Gastroesophageal sphincter (tissue), 4 donors: ENCODE data around the gene AR. TPM values are rescaled to one million over a fixed set of nuclear protein-coding genes. Genes with fewer than 3 reads are reported as not detected.

Source experiments
- ATAC-seq: fragments of 150-250 bp; one replicate; pipeline ENCODE4 v1.9.1; 2016; ENCODE audit warnings: mild to moderate bottlenecking, moderate library complexity
- H3K27ac ChIP-seq, 4 donors: fragments of 200-600 bp; sonication (generic) in 3 of 4; 1 replicate in 3 of 4; 2 replicates in 1 of 4; pipeline ENCODE4 v1.5.1; 2016 to 2019
- H3K27me3 ChIP-seq: fragments of 200-600 bp; sonication (generic); one replicate; pipeline ENCODE4 v1.5.1; 2019
- H3K36me3 ChIP-seq, 2 donors: fragments of 200-600 bp; sonication (generic); one replicate each; pipeline ENCODE4 v1.5.1; 2019; ENCODE audit warnings: control low read depth in 1 of 2
- H3K4me1 ChIP-seq, 3 donors: fragments of 200-600 bp; sonication (generic); 1 replicate in 2 of 3; 2 replicates in 1 of 3; pipeline ENCODE4 v1.5.1; 2016 to 2019; ENCODE audit warnings: control low read depth in 2 of 3
- H3K4me3 ChIP-seq, 2 donors: fragments of 200-600 bp; sonication (generic); one replicate each; pipeline ENCODE4 v1.5.1; 2019; ENCODE audit warnings: mild to moderate bottlenecking in 1 of 2, moderate library complexity in 1 of 2
- H3K9me3 ChIP-seq, 3 donors: fragments of 200-600 bp; sonication (generic); one replicate each; pipeline ENCODE4 v1.5.1; 2017 to 2019; ENCODE audit warnings: control low read depth in 2 of 3
- EP300 ChIP-seq: sonication (generic); formaldehyde crosslinking; IDR thresholded peaks from one replicate; pipeline ENCODE4 v1.6.1; 2017; ENCODE audit warnings: antibody characterized with exemption, mild to moderate bottlenecking
- POLR2A ChIP-seq, 2 donors: fragments of 450-650 bp; IDR thresholded peaks; one replicate each; pipeline ENCODE4 v1.6.1; 2017; ENCODE audit warnings: antibody characterized with exemption in 2 of 2, mild to moderate bottlenecking in 2 of 2, moderate library complexity in 1 of 2
- POLR2AphosphoS5 ChIP-seq: sonication (generic); formaldehyde crosslinking; IDR thresholded peaks from one replicate; pipeline ENCODE4 v1.6.1; 2017; ENCODE audit warnings: antibody characterized with exemption
- WGBS, 2 donors: methylation state at CpG; one replicate each; pipeline ENCODE4 v1.1.5; 2018; ENCODE audit warnings: low coverage in 1 of 2; 5-methylcytosine and 5-hydroxymethylcytosine counted together
- total RNA-seq, 4 donors: library from RNA; depleted of rRNA; stranded (reverse); fragments of >200 nt; gene quantifications; one replicate each; pipeline ENCODE4 v1.1.0, GENCODE V29; 2016
- TF ChIP-seq, protein P1 (sequence below), 4 experiments: fragments of 200-600 bp in 2 of 4; fragments of 450-650 bp in 2 of 4; sonication (generic) in 1 of 4; IDR thresholded peaks; one replicate each; pipeline ENCODE4 v1.5.1; 2017 to 2019; ENCODE audit warnings: antibody characterized with exemption in 4 of 4, mild to moderate bottlenecking in 2 of 4, moderate library complexity in 2 of 4

AR gene
- total RNA-seq, 4 donors from 2014 or later = 2.9 to 9.8 (median 6.3) TPM

DNA sequence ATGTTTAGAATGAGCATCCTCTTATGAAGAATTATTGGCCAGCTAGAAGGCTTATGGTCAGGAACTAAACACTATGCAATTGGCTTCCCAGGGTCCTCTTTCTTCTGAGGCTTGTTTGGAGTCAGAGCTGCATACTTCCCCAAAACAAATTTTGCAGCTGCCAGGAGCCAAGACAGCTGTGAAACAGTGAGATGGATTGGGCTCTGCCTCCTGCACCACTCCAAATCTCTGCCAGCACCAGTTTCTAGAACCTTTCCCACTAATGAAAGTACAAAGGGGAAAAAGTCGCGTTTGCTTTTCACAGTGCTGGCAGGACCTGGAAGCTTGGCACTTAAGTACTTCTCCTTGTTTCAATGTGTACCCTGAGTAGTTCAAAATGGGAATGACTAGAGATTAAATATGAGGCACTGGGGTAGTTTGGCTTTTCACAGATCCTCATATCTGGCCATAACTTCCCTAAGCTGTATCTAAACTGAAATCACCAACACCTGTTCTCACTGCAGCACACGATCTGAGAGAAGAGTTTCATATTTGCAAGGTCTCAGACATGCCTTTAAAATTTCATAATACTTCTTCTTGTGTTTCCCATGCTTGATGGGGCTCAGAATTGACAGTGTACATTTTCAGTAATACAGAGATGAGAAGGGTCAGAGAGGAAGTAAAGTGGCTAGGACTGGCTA lies 20.7 kb upstream of the AR start:
- no peaks in the 10 kb centered on the region for H3K36me3 ChIP-seq
- H3K4me3 ChIP-seq = no peak overlapping the region
- no peak for ATAC-seq
- 25 to 62% methylated on average over 2 to 3 of the region's 3 CpGs for WGBS, 2 donors
- H3K4me1 ChIP-seq = no peaks in the 10 kb centered on the region
- H3K27me3 ChIP-seq = no peaks in the 10 kb centered on the region
- no peak for TF ChIP-seq EP300
- H3K27ac ChIP-seq = no peak overlapping the region
- H3K9me3 ChIP-seq = peaks cover 0 to 6% (median 0%) of the 10 kb centered on the region in 3 donors

DNA sequence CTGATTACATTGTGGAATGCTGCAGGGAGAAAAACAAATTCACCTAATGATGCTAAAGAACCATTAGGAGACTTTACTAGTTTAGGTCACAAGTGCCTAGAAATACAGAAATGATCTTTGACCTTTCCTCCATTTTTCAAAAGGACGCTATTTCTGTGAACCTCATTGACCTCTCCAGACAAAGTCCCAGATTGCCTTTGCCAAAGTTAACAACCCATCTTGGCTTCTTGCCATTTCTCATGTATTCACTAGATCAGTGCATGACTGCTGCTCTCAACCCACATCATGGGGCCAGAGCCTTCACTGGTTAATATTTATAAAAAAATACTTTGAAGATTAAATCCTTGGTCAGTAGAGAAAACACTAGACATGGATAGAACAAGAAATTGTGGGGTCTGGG lies 19.9 kb upstream of the AR start:
- H3K27me3 ChIP-seq = no peaks in the 10 kb centered on the region
- no peak for ATAC-seq
- TF ChIP-seq POLR2AphosphoS5 (no peak), EP300 (no peak), POLR2A (IDR thresholded peaks at IDR 0.05) (no peak)
- TF ChIP-seq, protein P1, sequence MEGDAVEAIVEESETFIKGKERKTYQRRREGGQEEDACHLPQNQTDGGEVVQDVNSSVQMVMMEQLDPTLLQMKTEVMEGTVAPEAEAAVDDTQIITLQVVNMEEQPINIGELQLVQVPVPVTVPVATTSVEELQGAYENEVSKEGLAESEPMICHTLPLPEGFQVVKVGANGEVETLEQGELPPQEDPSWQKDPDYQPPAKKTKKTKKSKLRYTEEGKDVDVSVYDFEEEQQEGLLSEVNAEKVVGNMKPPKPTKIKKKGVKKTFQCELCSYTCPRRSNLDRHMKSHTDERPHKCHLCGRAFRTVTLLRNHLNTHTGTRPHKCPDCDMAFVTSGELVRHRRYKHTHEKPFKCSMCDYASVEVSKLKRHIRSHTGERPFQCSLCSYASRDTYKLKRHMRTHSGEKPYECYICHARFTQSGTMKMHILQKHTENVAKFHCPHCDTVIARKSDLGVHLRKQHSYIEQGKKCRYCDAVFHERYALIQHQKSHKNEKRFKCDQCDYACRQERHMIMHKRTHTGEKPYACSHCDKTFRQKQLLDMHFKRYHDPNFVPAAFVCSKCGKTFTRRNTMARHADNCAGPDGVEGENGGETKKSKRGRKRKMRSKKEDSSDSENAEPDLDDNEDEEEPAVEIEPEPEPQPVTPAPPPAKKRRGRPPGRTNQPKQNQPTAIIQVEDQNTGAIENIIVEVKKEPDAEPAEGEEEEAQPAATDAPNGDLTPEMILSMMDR (IDR thresholded peaks at IDR 0.05) = no peak
- no peak overlapping the region for H3K4me3 ChIP-seq
- peaks cover 0 to 4% (median 0%) of the 10 kb centered on the region in 3 donors for H3K9me3 ChIP-seq
- H3K27ac ChIP-seq = no peak overlapping the region
- 25 to 29% methylated on average over 1 of the region's 1 CpG for WGBS, 2 donors
- no peaks in the 10 kb centered on the region for H3K36me3 ChIP-seq
- no peaks in the 10 kb centered on the region for H3K4me1 ChIP-seq

DNA sequence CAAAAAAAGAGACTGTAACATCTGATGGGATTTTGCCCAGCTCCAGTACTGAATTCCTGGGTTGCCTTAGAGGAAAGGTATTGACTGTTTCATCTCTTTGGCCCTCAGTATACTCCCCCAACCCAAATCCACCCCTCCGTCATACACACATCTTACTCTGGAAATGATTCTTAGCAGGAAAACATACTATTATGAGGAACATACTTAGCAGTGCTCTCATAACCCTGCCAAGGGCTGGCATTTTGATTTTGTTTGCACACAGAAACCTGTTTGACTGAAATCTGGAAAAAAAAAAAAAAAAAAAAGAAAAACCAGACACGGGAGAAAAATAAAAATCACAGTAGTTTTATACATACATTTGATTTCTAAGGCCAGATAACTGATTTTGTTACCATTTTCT lies 19.4 kb upstream of the AR start:
- Histone ChIP-seq H3K27ac (no peak overlapping the region), H3K4me1 (no peaks in the 10 kb centered on the region), H3K27me3 (no peaks in the 10 kb centered on the region), H3K4me3 (no peak overlapping the region), H3K9me3 (no peaks in the 10 kb centered on the region), H3K36me3 (no peaks in the 10 kb centered on the region)
- 50 to 56% methylated on average over 2 of the region's 2 CpGs for WGBS, 2 donors
- TF ChIP-seq POLR2AphosphoS5 (no peak), EP300 (no peak), POLR2A (IDR thresholded peaks at IDR 0.05) (no peak)
- TF ChIP-seq, protein P1 (IDR thresholded peaks at IDR 0.05) = no peak
- no peak for ATAC-seq

DNA sequence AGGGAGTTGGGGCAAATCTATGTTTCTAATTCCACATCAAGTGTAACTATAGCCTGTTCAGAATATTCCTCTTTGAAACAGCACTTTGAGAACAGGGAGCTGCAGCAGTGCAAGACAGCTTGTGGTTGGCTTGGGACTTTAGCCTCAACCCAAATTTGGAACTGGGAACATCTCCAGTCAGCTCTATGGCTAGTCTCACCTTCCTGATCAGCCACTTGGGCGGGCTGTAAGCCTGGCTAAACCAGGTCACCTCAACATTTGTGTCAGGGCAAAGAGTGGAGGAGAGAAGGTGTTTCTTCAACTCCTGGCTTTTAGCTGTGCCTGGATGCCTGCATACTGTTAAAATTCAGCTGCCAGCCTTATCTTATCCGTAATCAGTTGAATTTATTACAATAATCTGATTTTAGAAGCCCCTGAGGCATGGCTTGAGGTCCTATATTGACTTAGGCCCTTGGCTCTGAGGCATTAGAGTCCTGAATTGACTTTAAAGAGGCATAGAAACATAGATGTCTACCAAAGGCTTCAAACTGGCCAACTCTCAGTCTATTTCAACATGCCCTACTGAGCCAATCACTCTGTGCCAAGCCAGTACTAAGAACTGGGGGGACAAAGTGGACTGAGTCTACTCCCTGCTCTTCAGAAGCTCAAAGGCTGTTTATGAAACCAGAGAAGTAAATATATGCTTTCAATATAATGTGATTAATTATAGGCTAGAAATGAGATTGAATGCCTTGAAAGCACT lies 18.7 kb upstream of the AR start:
- no peak overlapping the region for H3K4me3 ChIP-seq
- TF ChIP-seq EP300 = no peak
- no peak for TF ChIP-seq POLR2AphosphoS5
- TF ChIP-seq POLR2A (IDR thresholded peaks at IDR 0.05) = no peak
- TF ChIP-seq, protein P1 (IDR thresholded peaks at IDR 0.05) = no peak
- no peak overlapping the region for H3K27ac ChIP-seq
- no peaks in the 10 kb centered on the region for H3K9me3 ChIP-seq
- no peak for ATAC-seq
- H3K4me1 ChIP-seq = no peaks in the 10 kb centered on the region
- no peaks in the 10 kb centered on the region for H3K36me3 ChIP-seq
- WGBS, 2 donors = 40% methylated on average over 1 of the region's 2 CpGs; no CpG with 5 or more reads in 1 of the 2 donors
- no peaks in the 10 kb centered on the region for H3K27me3 ChIP-seq

DNA sequence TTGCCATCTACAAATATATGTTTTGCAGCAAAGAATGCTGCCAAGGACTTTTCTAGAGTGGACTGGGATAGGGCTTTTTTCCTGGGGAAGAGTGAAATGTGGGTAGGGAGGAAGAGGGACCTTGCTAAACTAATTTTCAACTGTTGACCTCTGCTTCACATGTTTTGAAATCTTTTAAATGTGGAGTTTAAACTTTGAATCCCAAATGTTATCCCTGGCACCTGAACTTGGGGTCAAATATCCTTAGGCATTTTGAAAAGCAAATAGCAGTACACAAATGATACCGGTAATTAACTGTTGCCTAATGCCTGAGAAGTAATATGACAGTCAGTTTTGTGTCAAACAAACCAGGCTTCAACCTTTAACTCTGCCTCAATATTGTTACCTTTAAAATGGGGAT lies 7.3 kb upstream of the AR start:
- no peaks in the 10 kb centered on the region for H3K9me3 ChIP-seq
- no peak overlapping the region for H3K4me3 ChIP-seq
- no peaks in the 10 kb centered on the region for H3K36me3 ChIP-seq
- H3K27ac ChIP-seq = no peak overlapping the region
- TF ChIP-seq, protein P1 (IDR thresholded peaks at IDR 0.05) = no peak
- TF ChIP-seq POLR2AphosphoS5 = no peak
- TF ChIP-seq EP300 = no peak
- TF ChIP-seq POLR2A (IDR thresholded peaks at IDR 0.05) = no peak
- 67 to 80% methylated on average over 1 of the region's 1 CpG for WGBS, 2 donors
- no peak for ATAC-seq
- H3K27me3 ChIP-seq = no peaks in the 10 kb centered on the region
- H3K4me1 ChIP-seq = no peaks in the 10 kb centered on the region
